Lung (tissue), 12 donors: ENCODE results near the gene HK3. TPM values are rescaled to one million over a fixed set of nuclear protein-coding genes. Genes with fewer than 3 reads are reported as not detected.

ENCODE experiments used
- ATAC-seq: fragments of 200-7000 bp; cut with Tn5 transposase; one replicate; pipeline ENCODE4 v1.9.1; 2020; ENCODE audit warnings: moderate number of reproducible peaks; ENCODE audit not compliant: insufficient read depth, low FRiP score
- DNase-seq, 3 donors: peaks; one replicate each; pipeline ENCODE4 v3.0.0-alpha.2; 2013 to 2017
- H3K27ac ChIP-seq, 2 donors: one replicate each; pipeline ENCODE4 v1.5.1; 2013; ENCODE audit warnings: mild to moderate bottlenecking in 2 of 2, moderate library complexity in 2 of 2, control low read depth in 1 of 2, inconsistent platforms in 1 of 2, low read depth in 1 of 2, low read length in 1 of 2
- H3K27me3 ChIP-seq, 3 donors: one replicate each; pipeline ENCODE4 v1.5.1; 2013; ENCODE audit warnings: low read length in 2 of 3; ENCODE audit not compliant: control insufficient read depth in 3 of 3, insufficient read depth in 3 of 3
- H3K36me3 ChIP-seq, 4 donors: one replicate each; pipeline ENCODE4 v1.5.1; 2013; ENCODE audit warnings: low read length in 4 of 4, mild to moderate bottlenecking in 1 of 4, moderate library complexity in 1 of 4; ENCODE audit not compliant: control insufficient read depth in 4 of 4, insufficient read depth in 4 of 4
- H3K4me1 ChIP-seq, 5 donors: one replicate each; pipeline ENCODE4 v1.5.1; 2013; ENCODE audit warnings: low read length in 5 of 5, mild to moderate bottlenecking in 2 of 5, moderate library complexity in 1 of 5; ENCODE audit not compliant: control insufficient read depth in 5 of 5, insufficient read depth in 5 of 5
- H3K4me3 ChIP-seq: one replicate; pipeline ENCODE4 v1.5.1; 2013; ENCODE audit warnings: mild to moderate bottlenecking, control low read depth, moderate library complexity
- H3K9ac ChIP-seq, 2 donors: one replicate each; pipeline ENCODE4 v1.5.1; 2013; ENCODE audit warnings: low read length in 2 of 2, control low read depth in 1 of 2; ENCODE audit not compliant: insufficient read depth in 1 of 2
- H3K9me3 ChIP-seq, 4 donors: one replicate each; pipeline ENCODE4 v1.5.1; 2013; ENCODE audit warnings: low read length in 3 of 4, mild to moderate bottlenecking in 1 of 4, moderate library complexity in 1 of 4; ENCODE audit not compliant: control insufficient read depth in 4 of 4, insufficient read depth in 3 of 4
- WGBS, 2 donors: extraction: QIAGEN DNeasy Blood & Tissue Kit; methylation state at CpG; one replicate each; pipeline ENCODE4 v1.1.7; 2013; 5-methylcytosine and 5-hydroxymethylcytosine counted together
- polyA plus RNA-seq, 2 donors: library from polyadenylated mRNA; stranded (reverse); fragments of 200-250 nt; gene quantifications; one replicate each; pipeline ENCODE4 v1.2.1, GENCODE V29; 2013
- total RNA-seq, 2 donors: library from RNA; depleted of rRNA in 1 of 2; stranded (reverse); fragments of >200 nt in 1 of 2; gene quantifications; one replicate each; pipeline ENCODE4 v1.2.1, GENCODE V29; 2014 to 2021
- TF ChIP-seq, protein P1 (sequence below): IDR thresholded peaks from 2 replicates; pipeline ENCODE4 v1.5.1; 2012; ENCODE audit warnings: mild to moderate bottlenecking; ENCODE audit errors: control extremely low read depth, extremely low read depth
- donor health status: control.
- donor health status: control.
- donor health status: Bipolar disorder and iron deficiency.
- donor health status: healthy.
- donor health status: DM: yes; HTN: yes; CAD: no.

The HK3 gene
- total and polyA plus RNA-seq, 4 donors: 9.2 to 260 (median 83.8) TPM

DNA sequence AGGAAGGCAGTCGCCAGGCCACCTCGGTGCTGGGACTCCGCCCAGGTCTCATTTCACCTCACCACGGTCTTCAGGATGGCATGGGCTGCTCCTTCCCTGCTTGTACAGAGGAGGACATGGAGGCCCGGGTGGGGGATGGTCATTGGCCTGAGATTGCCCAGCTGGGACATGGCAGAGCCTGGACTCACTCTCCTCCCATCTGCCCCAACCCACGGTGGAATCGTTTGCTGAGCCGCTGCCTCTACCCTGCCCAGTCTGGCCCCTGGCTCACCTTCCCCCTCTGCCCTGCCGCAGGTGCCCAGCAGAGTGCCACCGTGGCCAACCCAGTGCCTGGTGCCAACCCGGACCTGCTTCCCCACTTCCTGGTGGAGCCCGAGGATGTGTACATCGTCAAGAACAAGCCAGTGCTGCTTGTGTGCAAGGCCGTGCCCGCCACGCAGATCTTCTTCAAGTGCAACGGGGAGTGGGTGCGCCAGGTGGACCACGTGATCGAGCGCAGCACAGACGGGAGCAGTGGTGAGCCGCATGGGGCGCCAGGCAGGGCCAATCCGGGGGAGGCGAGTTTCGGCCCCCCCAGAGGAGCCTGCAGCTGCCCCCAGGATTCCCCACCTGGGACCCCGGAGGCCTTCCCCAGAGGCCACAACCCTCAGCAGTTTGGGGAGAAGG lies 36.7 kb downstream of the HK3 start:
- H3K4me1 ChIP-seq: peaks cover 0 to 5% (median 0%) of the 10 kb centered on the region in 5 donors
- peaks cover 13 to 31% (median 13%) of the 10 kb centered on the region in 3 donors for H3K27me3 ChIP-seq
- H3K9me3 ChIP-seq: peaks cover 0 to 7% (median 0%) of the 10 kb centered on the region in 4 donors
- no peak overlapping the region for H3K4me3 ChIP-seq
- TF ChIP-seq, protein P1, sequence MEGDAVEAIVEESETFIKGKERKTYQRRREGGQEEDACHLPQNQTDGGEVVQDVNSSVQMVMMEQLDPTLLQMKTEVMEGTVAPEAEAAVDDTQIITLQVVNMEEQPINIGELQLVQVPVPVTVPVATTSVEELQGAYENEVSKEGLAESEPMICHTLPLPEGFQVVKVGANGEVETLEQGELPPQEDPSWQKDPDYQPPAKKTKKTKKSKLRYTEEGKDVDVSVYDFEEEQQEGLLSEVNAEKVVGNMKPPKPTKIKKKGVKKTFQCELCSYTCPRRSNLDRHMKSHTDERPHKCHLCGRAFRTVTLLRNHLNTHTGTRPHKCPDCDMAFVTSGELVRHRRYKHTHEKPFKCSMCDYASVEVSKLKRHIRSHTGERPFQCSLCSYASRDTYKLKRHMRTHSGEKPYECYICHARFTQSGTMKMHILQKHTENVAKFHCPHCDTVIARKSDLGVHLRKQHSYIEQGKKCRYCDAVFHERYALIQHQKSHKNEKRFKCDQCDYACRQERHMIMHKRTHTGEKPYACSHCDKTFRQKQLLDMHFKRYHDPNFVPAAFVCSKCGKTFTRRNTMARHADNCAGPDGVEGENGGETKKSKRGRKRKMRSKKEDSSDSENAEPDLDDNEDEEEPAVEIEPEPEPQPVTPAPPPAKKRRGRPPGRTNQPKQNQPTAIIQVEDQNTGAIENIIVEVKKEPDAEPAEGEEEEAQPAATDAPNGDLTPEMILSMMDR: no peak
- DNase-seq (no peak), ATAC-seq (no peak)
- H3K36me3 ChIP-seq: no peaks in the 10 kb centered on the region
- H3K9ac ChIP-seq: no peak overlapping the region
- WGBS, 2 donors: 59 to 69% methylated on average over 28 of the region's 28 CpGs
- H3K27ac ChIP-seq: no peak overlapping the region

DNA sequence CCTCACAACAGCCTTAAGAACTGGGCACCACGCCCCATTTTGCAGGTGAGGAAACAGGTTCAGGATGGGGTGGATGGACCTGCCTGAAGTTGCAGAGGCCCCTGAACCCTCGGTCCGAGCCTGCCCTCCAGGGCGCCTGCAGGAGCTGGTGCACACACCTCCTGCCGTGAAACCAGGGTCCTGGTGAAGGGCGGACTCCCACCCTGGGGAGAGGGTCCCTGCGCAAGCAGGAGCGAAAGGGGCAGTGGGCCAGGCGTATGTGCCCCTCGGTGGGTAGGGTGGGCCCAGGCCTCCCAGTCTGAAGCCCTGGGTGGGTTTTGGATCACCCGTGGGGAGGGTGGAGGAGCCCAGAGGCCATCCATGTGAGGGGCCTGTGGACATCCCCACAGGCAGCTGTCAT lies 37.9 kb downstream of the HK3 start:
- WGBS, 2 donors: 85 to 88% methylated on average over 11 of the region's 11 CpGs
- TF ChIP-seq, protein P1: no peak
- peaks cover 0 to 7% (median 0%) of the 10 kb centered on the region in 4 donors for H3K9me3 ChIP-seq
- peaks cover 0 to 5% (median 0%) of the 10 kb centered on the region in 5 donors for H3K4me1 ChIP-seq
- no peak overlapping the region for H3K9ac ChIP-seq
- H3K27me3 ChIP-seq: peaks cover 8 to 19% (median 13%) of the 10 kb centered on the region in 3 donors
- no peaks in the 10 kb centered on the region for H3K36me3 ChIP-seq
- DNase-seq: no peak
- H3K4me3 ChIP-seq: no peak overlapping the region
- H3K27ac ChIP-seq: no peak overlapping the region
- ATAC-seq: no peak

DNA sequence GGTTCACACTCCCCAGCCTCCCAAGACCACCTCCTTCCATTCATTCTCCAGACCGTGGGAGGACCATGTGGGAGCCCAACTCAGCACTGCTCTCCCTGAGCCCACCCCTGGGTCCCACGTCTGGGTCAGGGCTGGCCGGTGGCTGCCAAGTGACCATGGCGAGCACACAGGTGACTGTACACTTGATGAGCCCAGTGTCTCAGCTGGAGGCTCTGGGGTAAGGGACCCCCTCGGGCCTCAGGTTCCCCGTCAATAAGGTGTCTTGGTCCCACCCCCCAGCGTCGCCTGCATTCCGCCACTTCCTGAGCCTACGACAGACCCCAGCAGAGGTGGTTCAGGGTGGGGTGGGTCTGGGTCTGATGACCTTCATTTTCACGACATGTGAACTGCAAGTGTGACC lies 38.8 kb downstream of the HK3 start:
- Histone ChIP-seq H3K27ac (no peak overlapping the region), H3K9me3 (peaks cover 0 to 7% (median 0%) of the 10 kb centered on the region in 4 donors), H3K27me3 (peaks cover 6 to 14% (median 12%) of the 10 kb centered on the region in 3 donors), H3K9ac (no peak overlapping the region), H3K4me3 (no peak overlapping the region), H3K36me3 (no peaks in the 10 kb centered on the region), H3K4me1 (peaks cover 0 to 5% (median 0%) of the 10 kb centered on the region in 5 donors)
- no peak for DNase-seq
- TF ChIP-seq, protein P1: no peak
- ATAC-seq: no peak
- WGBS, 2 donors: 73 to 79% methylated on average over 11 of the region's 11 CpGs
